Esophagus squamous epithelium (tissue), 5 donors: ENCODE measurements around the gene KRT3. TPM values are rescaled to one million over a fixed set of nuclear protein-coding genes. Genes with fewer than 3 reads are reported as not detected.
"Not testable (repeated sequence)": the region's sequence is repeated elsewhere in the genome, so short reads cannot be mapped to it uniquely, and the experiment has no call there.

Source experiments
- DNase-seq: peaks from one replicate; lab custom pipeline; 2025; lab: John Stamatoyannopoulos, UW
- H3K27ac ChIP-seq, 4 donors: fragments of 200-600 bp; sonication (generic); one replicate each; pipeline ENCODE4 v1.5.1; 2016 to 2019; ENCODE audit warnings: mild to moderate bottlenecking in 1 of 4
- H3K27me3 ChIP-seq, 4 donors: fragments of 200-600 bp; sonication (generic); 1 replicate in 3 of 4; 2 replicates in 1 of 4; pipeline versions ENCODE4 v1.5.1 to v1.6.0; 2017 to 2021; ENCODE audit warnings: antibody characterized with exemption in 1 of 4
- H3K36me3 ChIP-seq, 3 donors: fragments of 200-600 bp; sonication (generic); one replicate each; pipeline ENCODE4 v1.5.1; 2016 to 2019
- H3K4me1 ChIP-seq, 3 donors: fragments of 200-600 bp; sonication (generic); one replicate each; pipeline ENCODE4 v1.5.1; 2017 to 2019
- H3K4me3 ChIP-seq, 4 donors: fragments of 200-600 bp; sonication (generic); 1 replicate in 3 of 4; 2 replicates in 1 of 4; pipeline ENCODE4 v1.5.1; 2016 to 2019; ENCODE audit warnings: mild to moderate bottlenecking in 2 of 4, moderate library complexity in 1 of 4
- H3K9me3 ChIP-seq, 3 donors: fragments of 200-600 bp; sonication (generic); one replicate each; pipeline ENCODE4 v1.5.1; 2016 to 2019
- CTCF ChIP-seq, 6 experiments: fragments of 450-650 bp in 4 of 6; fragments of 200-600 bp in 2 of 6; sonication (generic) in 2 of 6; IDR thresholded peaks; one replicate each; pipeline ENCODE4 v1.5.1; 2016 to 2019; ENCODE audit warnings: antibody characterized with exemption in 6 of 6, mild to moderate bottlenecking in 4 of 6, moderate library complexity in 4 of 6
- POLR2A ChIP-seq, 4 donors: fragments of 450-650 bp; IDR thresholded peaks; one replicate each; pipeline ENCODE4 v1.6.1; 2017; ENCODE audit warnings: antibody characterized with exemption in 4 of 4, mild to moderate bottlenecking in 4 of 4, moderate library complexity in 3 of 4
- WGBS, 2 donors: methylation state at CpG; one replicate each; pipeline ENCODE4 v1.1.5; 2018; 5-methylcytosine and 5-hydroxymethylcytosine counted together
- intact Hi-C: fragments of 100-400 bp; cut with DNase I; formaldehyde crosslinking; loops from one replicate; pipeline ENCODE4 v1.15.0; 2022
- total RNA-seq, 4 donors: library from RNA; depleted of rRNA; stranded (reverse); fragments of >200 nt; gene quantifications; one replicate each; pipeline ENCODE4 v1.1.0, GENCODE V29; 2016
- donor health status: DM: yes; HTN: yes; CAD: no.

The KRT3 gene
- total RNA-seq, 4 donors from 2014 or later = 0.57 to 1.6 (median 0.86) TPM

DNA sequence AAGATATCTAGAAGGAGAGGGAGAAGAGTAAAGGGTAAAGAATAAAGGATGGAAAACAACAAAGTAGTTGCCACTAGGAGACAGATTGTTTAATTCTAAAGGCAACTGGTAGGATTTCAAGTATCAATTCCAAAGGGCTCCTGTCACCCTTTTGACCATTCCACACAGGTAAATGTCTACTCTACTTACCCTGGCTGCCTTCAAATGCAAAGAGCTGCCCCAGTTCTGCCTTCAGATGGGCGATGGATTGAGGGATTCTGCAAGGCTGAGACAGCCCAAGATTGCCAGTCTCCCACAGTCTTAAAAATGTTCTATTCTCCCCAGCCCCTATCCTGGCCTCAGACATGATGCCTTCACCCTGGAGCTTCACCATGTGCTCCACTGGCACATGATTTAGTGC lies 30.2 kb downstream of the KRT3 start:
- no peaks in the 10 kb centered on the region for H3K4me1 ChIP-seq
- H3K27ac ChIP-seq = no peak overlapping the region
- peaks cover 0 to 15% (median 3%) of the 10 kb centered on the region in 3 donors for H3K9me3 ChIP-seq
- no peaks in the 10 kb centered on the region for H3K36me3 ChIP-seq
- DNase-seq = no peak
- 50 to 55% methylated on average over 1 of the region's 1 CpG for WGBS, 2 donors
- H3K27me3 ChIP-seq = peaks cover 0 to 25% (median 0%) of the 10 kb centered on the region in 4 donors
- intact Hi-C loops = no loop called here
- TF ChIP-seq CTCF (IDR thresholded peaks at IDR 0.05) (no peak), POLR2A (IDR thresholded peaks at IDR 0.05) (no peak)
- no peak overlapping the region for H3K4me3 ChIP-seq

GRCh38 chr12:52763991-52764390 lies 31.9 kb downstream of the KRT3 start:
- no peaks in the 10 kb centered on the region for H3K36me3 ChIP-seq
- DNase-seq = no peak
- intact Hi-C loops = no loop called here
- 69 to 75% methylated on average over 2 of the region's 2 CpGs for WGBS, 2 donors
- no peaks in the 10 kb centered on the region for H3K4me1 ChIP-seq
- H3K4me3 ChIP-seq = no peak overlapping the region
- H3K9me3 ChIP-seq = peaks cover 0 to 27% (median 8%) of the 10 kb centered on the region in 3 donors
- no peak for TF ChIP-seq CTCF (IDR thresholded peaks at IDR 0.05)
- no peak for TF ChIP-seq POLR2A (IDR thresholded peaks at IDR 0.05)
- peaks cover 0 to 24% (median 0%) of the 10 kb centered on the region in 4 donors for H3K27me3 ChIP-seq
- no peak overlapping the region for H3K27ac ChIP-seq

GRCh38 chr12:52763036-52763659 lies 32.8 kb downstream of the KRT3 start:
- no peaks in the 10 kb centered on the region for H3K36me3 ChIP-seq
- H3K27me3 ChIP-seq = peaks cover 0 to 24% (median 0%) of the 10 kb centered on the region in 4 donors
- peaks cover 0 to 27% (median 8%) of the 10 kb centered on the region in 3 donors for H3K9me3 ChIP-seq
- TF ChIP-seq CTCF (IDR thresholded peaks at IDR 0.05) (no peak), POLR2A (IDR thresholded peaks at IDR 0.05) (no peak)
- 67 to 74% methylated on average over 9 of the region's 9 CpGs for WGBS, 2 donors
- intact Hi-C loops = no loop called here
- H3K4me3 ChIP-seq = no peak overlapping the region
- H3K4me1 ChIP-seq = no peaks in the 10 kb centered on the region
- no peak overlapping the region for H3K27ac ChIP-seq
- DNase-seq = no peak

GRCh38 chr12:52761802-52762201 lies 34.1 kb downstream of the KRT3 start:
- 57 to 89% methylated on average over 2 of the region's 2 CpGs for WGBS, 2 donors
- intact Hi-C loops = no loop called here
- no peaks in the 10 kb centered on the region for H3K4me1 ChIP-seq

GRCh38 chr12:52761218-52761617 lies 34.7 kb downstream of the KRT3 start:
- 80 to 85% methylated on average over 7 to 8 of the region's 8 CpGs for WGBS, 2 donors
- not testable (repeated sequence) for DNase-seq

More at GRCh38 chr12:52761802-52762201, 34.1 kb downstream of the KRT3 start:
- Histone ChIP-seq H3K27ac (no peak overlapping the region), H3K9me3 (peaks cover 0 to 27% (median 8%) of the 10 kb centered on the region in 3 donors), H3K36me3 (no peaks in the 10 kb centered on the region), H3K4me3 (no peak overlapping the region), H3K27me3 (peaks cover 0 to 35% (median 0%) of the 10 kb centered on the region in 4 donors)
- TF ChIP-seq POLR2A (IDR thresholded peaks at IDR 0.05) (no peak), CTCF (IDR thresholded peaks at IDR 0.05) (no peak)
- no peak for DNase-seq

More at GRCh38 chr12:52761218-52761617, 34.7 kb downstream of the KRT3 start:
- H3K9me3 ChIP-seq = peaks cover 0 to 27% (median 8%) of the 10 kb centered on the region in 3 donors
- peaks cover 0 to 36% (median 0%) of the 10 kb centered on the region in 4 donors for H3K27me3 ChIP-seq
- H3K4me3 ChIP-seq, H3K4me1 ChIP-seq, H3K36me3 ChIP-seq, intact Hi-C loops, H3K27ac ChIP-seq: not testable (repeated sequence)
